SK-N-SH (cell line): ENCODE results near the gene PHACTR3. TPM values are rescaled to one million over a fixed set of nuclear protein-coding genes. Genes with fewer than 3 reads are reported as not detected.

Experiments
- CTCF ChIA-PET: fragments of 300-600, 350-600 bp; formaldehyde crosslinking; extraction: SDS; loops from one replicate; lab custom pipeline; 2021; lab: Yijun Ruan, JAX
- POLR2A ChIA-PET: fragments of 350-600 bp; sonication (Branson Sonifier 250); formaldehyde crosslinking; extraction: SDS; loops from one replicate; lab custom pipeline; 2020; ENCODE audit warnings: antibody characterized with exemption, inconsistent platforms; lab: Yijun Ruan, JAX
- DNase-seq: peaks from one replicate; pipeline ENCODE4 v3.0.0; 2012
- H2AFZ ChIP-seq: fragments of 200-600 bp; sonication (generic); 2 replicates; pipeline ENCODE4 v1.8.1; 2016; ENCODE audit warnings: antibody characterized with exemption, mild to moderate bottlenecking, low read depth
- H3F3A ChIP-seq: fragments of 200-600 bp; sonication (generic); replicated peaks from 2 replicates; pipeline ENCODE3; 2016; ENCODE audit warnings: antibody characterized with exemption, mild to moderate bottlenecking; ENCODE audit not compliant: insufficient read depth
- H3K27ac ChIP-seq, 2 experiments: fragments of 200-500 bp in 1 of 2; fragments of 200-600 bp in 1 of 2; sonication (Bioruptor generic) in 1 of 2; sonication (generic), shearing (Covaris generic) in 1 of 2; 2 replicates each; pipeline versions ENCODE4 v1.5.1 to v1.6.1; 2014 to 2016; ENCODE audit warnings: low read depth in 2 of 2, inconsistent platforms in 1 of 2, low read length in 1 of 2, mild to moderate bottlenecking in 1 of 2, mixed read lengths in 1 of 2
- H3K27me3 ChIP-seq: fragments of 200-600 bp; sonication (generic), shearing (Covaris generic); 2 replicates; pipeline ENCODE4 v1.6.1; 2016; ENCODE audit warnings: mixed run types; ENCODE audit not compliant: insufficient read depth
- H3K36me3 ChIP-seq, 2 experiments: fragments of 200-500 bp in 1 of 2; fragments of 200-600 bp in 1 of 2; sonication (Bioruptor generic) in 1 of 2; sonication (generic) in 1 of 2; replicated peaks in 1 of 2; 2 replicates each; pipeline versions ENCODE3 to v1.5.1; 2014 to 2016; ENCODE audit warnings: low read length in 1 of 2, mild to moderate bottlenecking in 1 of 2; ENCODE audit not compliant: insufficient read depth in 2 of 2, control insufficient read depth in 1 of 2
- H3K4me1 ChIP-seq, 2 experiments: fragments of 200-500 bp in 1 of 2; fragments of 200-600 bp in 1 of 2; sonication (Bioruptor generic) in 1 of 2; sonication (generic), shearing (Covaris generic) in 1 of 2; 2 replicates each; pipeline versions ENCODE4 v1.5.1 to v1.6.1; 2014 to 2016; ENCODE audit warnings: low read depth in 1 of 2, low read length in 1 of 2, mixed run types in 1 of 2; ENCODE audit not compliant: insufficient read depth in 2 of 2, control insufficient read depth in 1 of 2
- H3K4me2 ChIP-seq: fragments of 200-600 bp; sonication (generic), shearing (Covaris generic); 2 replicates; pipeline ENCODE4 v1.6.1; 2017; ENCODE audit warnings: mixed run types
- H3K4me3 ChIP-seq, 2 experiments: fragments of 200-500 bp in 1 of 2; fragments of 200-600 bp in 1 of 2; sonication (Bioruptor generic) in 1 of 2; sonication (generic), shearing (Covaris generic) in 1 of 2; 2 replicates each; pipeline versions ENCODE4 v1.5.1 to v1.8.1; 2014 to 2016; ENCODE audit warnings: low read depth in 2 of 2, inconsistent platforms in 1 of 2, low read length in 1 of 2, mild to moderate bottlenecking in 1 of 2, mixed read lengths in 1 of 2, moderate library complexity in 1 of 2
- H3K79me2 ChIP-seq: fragments of 200-600 bp; sonication (generic); 2 replicates; pipeline ENCODE4 v1.8.1; 2017; ENCODE audit warnings: mild to moderate bottlenecking; ENCODE audit not compliant: insufficient read depth
- H3K9ac ChIP-seq: fragments of 200-600 bp; sonication (generic); 2 replicates; pipeline ENCODE4 v1.6.1; 2017; ENCODE audit warnings: mixed run types
- H3K9me2 ChIP-seq: fragments of 200-600 bp; sonication (generic); 2 replicates; pipeline ENCODE4 v1.6.1; 2017; ENCODE audit warnings: mixed run types
- H3K9me3 ChIP-seq: fragments of 200-600 bp; sonication (generic); 2 replicates; pipeline ENCODE4 v1.6.1; 2017; ENCODE audit warnings: mixed run types, mild to moderate bottlenecking, moderate library complexity
- H4K20me1 ChIP-seq: fragments of 200-600 bp; sonication (generic); 2 replicates; pipeline ENCODE4 v1.6.1; 2017; ENCODE audit warnings: mild to moderate bottlenecking, mixed run types; ENCODE audit not compliant: insufficient read depth
- CHD2 ChIP-seq: fragments of 150-350 bp; IDR thresholded peaks from 2 replicates; pipeline ENCODE4 v1.6.1; 2018; ENCODE audit warnings: low read length; ENCODE audit not compliant: partially characterized antibody
- FOSL2 ChIP-seq: IDR thresholded peaks from 2 replicates; pipeline ENCODE4 v1.4.0; 2012; ENCODE audit warnings: low read depth, mild to moderate bottlenecking, moderate library complexity, borderline replicate concordance
- FOXM1 ChIP-seq: IDR thresholded peaks from 2 replicates; pipeline ENCODE4 v1.4.0; 2012; ENCODE audit warnings: low read depth, mild to moderate bottlenecking
- GATA2 ChIP-seq: sonication (generic); formaldehyde crosslinking; IDR thresholded peaks from 2 replicates; pipeline ENCODE4 v1.5.0; 2020; ENCODE audit warnings: mild to moderate bottlenecking, missing genetic modification reagents
- NRF1 ChIP-seq: IDR thresholded peaks from 2 replicates; pipeline ENCODE4 v1.6.1; 2012; ENCODE audit warnings: low read depth, mild to moderate bottlenecking, low read length
- POLR2AphosphoS5 ChIP-seq: IDR thresholded peaks from 2 replicates; pipeline ENCODE4 v1.6.1; 2012; ENCODE audit warnings: low read depth, low read length
- RAD21 ChIP-seq: IDR thresholded peaks from 2 replicates; pipeline ENCODE4 v1.6.1; 2012; ENCODE audit warnings: mild to moderate bottlenecking, low read length
- RCOR1 ChIP-seq: fragments of 150-350 bp; IDR thresholded peaks from 2 replicates; pipeline ENCODE4 v1.6.1; 2017; ENCODE audit warnings: antibody characterized with exemption, low read length
- SIN3A ChIP-seq: IDR thresholded peaks from 2 replicates; pipeline ENCODE4 v1.6.1; 2012; ENCODE audit warnings: low read depth, mild to moderate bottlenecking, low read length, moderate library complexity, borderline replicate concordance
- TAF1 ChIP-seq: IDR thresholded peaks from 2 replicates; pipeline ENCODE4 v1.6.1; 2012; ENCODE audit warnings: low read depth, mild to moderate bottlenecking, low read length, moderate library complexity, borderline replicate concordance
- TCF12 ChIP-seq: IDR thresholded peaks from 2 replicates; pipeline ENCODE4 v1.4.0; 2012
- WGBS: methylation state at CpG from one replicate; pipeline ENCODE4 v1.1.6; 2017; ENCODE audit warnings: low lambda C conversion rate; 5-methylcytosine and 5-hydroxymethylcytosine counted together
- polyA plus RNA-seq, 3 experiments: library from polyadenylated mRNA; depleted of rRNA; stranded (reverse); fragments of >200 nt; gene quantifications; 2 replicates each; pipeline ENCODE4 v1.2.3, GENCODE V29; 2012
- TF ChIP-seq, protein P1 (sequence below): IDR thresholded peaks from 2 replicates; pipeline ENCODE4 v1.4.0; 2012; ENCODE audit warnings: low read depth
- TF ChIP-seq, protein P2 (sequence below): IDR thresholded peaks from 2 replicates; pipeline ENCODE4 v1.4.0; 2012; ENCODE audit warnings: low read depth, borderline replicate concordance
- TF ChIP-seq, protein P3 (sequence below): IDR thresholded peaks from 2 replicates; pipeline ENCODE4 v1.4.0; 2012; ENCODE audit warnings: low read depth, borderline replicate concordance
- TF ChIP-seq, protein P4 (sequence below): fragments of 150-350 bp; IDR thresholded peaks from 2 replicates; pipeline ENCODE4 v1.6.1; 2017; ENCODE audit warnings: antibody characterized with exemption, low read length, low read depth, borderline replicate concordance
- TF ChIP-seq, protein P5 (sequence below): IDR thresholded peaks from 2 replicates; pipeline ENCODE4; 2012

PHACTR3 gene
- polyA plus RNA-seq, 1 of the 3 experiments (the other 2 are of a cell fraction), result 0.10 TPM

DNA sequence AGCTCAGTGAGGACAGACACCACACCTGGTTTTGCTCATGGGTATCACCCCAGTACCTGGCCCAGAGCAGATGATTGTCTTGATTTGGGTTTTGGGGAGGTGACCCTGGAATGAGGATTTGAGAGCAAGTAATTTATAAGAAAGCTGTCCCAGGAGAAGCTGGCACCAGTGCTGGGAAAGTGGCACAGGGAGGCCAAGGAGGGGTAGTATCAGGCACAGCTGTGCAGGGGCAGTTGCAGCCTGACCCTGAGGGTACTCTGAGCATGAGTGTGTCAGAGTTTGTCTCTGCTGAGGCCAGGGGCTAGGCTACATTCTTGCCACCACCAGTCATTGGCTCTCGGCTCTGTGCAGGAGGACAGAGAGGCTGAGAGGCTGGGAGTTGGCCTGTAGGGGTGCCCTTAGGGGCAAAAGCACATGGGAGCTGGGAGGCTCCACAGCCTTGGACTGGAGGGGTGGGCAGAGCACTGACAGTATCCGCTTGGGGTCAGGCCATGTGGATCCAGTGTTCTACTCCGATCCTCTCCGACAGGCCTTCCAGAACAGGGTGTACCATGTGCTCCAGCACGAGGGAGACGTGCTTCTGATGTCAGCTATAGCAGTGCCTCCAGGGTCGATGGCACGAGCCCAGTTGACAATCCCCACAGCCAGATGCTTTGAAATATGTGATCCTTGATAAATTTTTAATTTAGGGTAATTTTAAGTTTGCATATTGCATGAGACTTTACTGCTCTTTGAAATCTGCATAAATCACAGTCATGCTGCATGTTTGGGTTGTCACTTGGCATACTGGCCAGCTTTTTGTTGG is 121.3 kb downstream of the PHACTR3 start:
- no peaks in the 10 kb centered on the region for H3F3A ChIP-seq
- no peaks in the 10 kb centered on the region for H3K36me3 ChIP-seq
- peaks cover 0 to 13% of the 10 kb centered on the region in 2 experiments; a peak in 1 of 4 replicates for H3K4me1 ChIP-seq
- no peaks in the 10 kb centered on the region for H3K27me3 ChIP-seq
- ChIA-PET POLR2A (no interaction called here), CTCF (interaction anchor here (1.0 to 2.5 kb wide), 3 partner anchors 12 to 154 kb away, joined by 3 to 10 read pairs (median 3); no protein-coding TSS in a partner anchor)
- TF ChIP-seq, protein P1, sequence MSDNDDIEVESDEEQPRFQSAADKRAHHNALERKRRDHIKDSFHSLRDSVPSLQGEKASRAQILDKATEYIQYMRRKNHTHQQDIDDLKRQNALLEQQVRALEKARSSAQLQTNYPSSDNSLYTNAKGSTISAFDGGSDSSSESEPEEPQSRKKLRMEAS, result no peak
- TF ChIP-seq, protein P2, sequence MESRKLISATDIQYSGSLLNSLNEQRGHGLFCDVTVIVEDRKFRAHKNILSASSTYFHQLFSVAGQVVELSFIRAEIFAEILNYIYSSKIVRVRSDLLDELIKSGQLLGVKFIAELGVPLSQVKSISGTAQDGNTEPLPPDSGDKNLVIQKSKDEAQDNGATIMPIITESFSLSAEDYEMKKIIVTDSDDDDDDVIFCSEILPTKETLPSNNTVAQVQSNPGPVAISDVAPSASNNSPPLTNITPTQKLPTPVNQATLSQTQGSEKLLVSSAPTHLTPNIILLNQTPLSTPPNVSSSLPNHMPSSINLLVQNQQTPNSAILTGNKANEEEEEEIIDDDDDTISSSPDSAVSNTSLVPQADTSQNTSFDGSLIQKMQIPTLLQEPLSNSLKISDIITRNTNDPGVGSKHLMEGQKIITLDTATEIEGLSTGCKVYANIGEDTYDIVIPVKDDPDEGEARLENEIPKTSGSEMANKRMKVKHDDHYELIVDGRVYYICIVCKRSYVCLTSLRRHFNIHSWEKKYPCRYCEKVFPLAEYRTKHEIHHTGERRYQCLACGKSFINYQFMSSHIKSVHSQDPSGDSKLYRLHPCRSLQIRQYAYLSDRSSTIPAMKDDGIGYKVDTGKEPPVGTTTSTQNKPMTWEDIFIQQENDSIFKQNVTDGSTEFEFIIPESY, result no peak
- TF ChIP-seq RCOR1, result no peak
- no peak for TF ChIP-seq POLR2AphosphoS5
- TF ChIP-seq, protein P3, sequence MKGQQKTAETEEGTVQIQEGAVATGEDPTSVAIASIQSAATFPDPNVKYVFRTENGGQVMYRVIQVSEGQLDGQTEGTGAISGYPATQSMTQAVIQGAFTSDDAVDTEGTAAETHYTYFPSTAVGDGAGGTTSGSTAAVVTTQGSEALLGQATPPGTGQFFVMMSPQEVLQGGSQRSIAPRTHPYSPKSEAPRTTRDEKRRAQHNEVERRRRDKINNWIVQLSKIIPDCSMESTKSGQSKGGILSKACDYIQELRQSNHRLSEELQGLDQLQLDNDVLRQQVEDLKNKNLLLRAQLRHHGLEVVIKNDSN, result no peak
- TF ChIP-seq TAF1, result no peak
- TF ChIP-seq, protein P4, sequence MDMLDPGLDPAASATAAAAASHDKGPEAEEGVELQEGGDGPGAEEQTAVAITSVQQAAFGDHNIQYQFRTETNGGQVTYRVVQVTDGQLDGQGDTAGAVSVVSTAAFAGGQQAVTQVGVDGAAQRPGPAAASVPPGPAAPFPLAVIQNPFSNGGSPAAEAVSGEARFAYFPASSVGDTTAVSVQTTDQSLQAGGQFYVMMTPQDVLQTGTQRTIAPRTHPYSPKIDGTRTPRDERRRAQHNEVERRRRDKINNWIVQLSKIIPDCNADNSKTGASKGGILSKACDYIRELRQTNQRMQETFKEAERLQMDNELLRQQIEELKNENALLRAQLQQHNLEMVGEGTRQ, result no peak
- no peak for TF ChIP-seq FOXM1
- no peak for TF ChIP-seq NRF1
- TF ChIP-seq, protein P5, sequence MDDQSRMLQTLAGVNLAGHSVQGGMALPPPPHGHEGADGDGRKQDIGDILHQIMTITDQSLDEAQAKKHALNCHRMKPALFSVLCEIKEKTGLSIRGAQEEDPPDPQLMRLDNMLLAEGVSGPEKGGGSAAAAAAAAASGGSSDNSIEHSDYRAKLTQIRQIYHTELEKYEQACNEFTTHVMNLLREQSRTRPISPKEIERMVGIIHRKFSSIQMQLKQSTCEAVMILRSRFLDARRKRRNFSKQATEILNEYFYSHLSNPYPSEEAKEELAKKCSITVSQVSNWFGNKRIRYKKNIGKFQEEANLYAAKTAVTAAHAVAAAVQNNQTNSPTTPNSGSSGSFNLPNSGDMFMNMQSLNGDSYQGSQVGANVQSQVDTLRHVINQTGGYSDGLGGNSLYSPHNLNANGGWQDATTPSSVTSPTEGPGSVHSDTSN, result no peak
- no peak for TF ChIP-seq RAD21
- TF ChIP-seq CHD2, result no peak
- no peak for TF ChIP-seq GATA2
- TF ChIP-seq SIN3A, result no peak
- no peak for TF ChIP-seq TCF12
- TF ChIP-seq FOSL2, result no peak
- 37% methylated on average over 7 of the region's 8 CpGs for WGBS
- H2AFZ ChIP-seq, result no peak overlapping the region
- H3K9ac ChIP-seq, result no peak overlapping the region
- H3K27ac ChIP-seq, result no peak overlapping the region
- no peak overlapping the region for H3K4me2 ChIP-seq
- H3K79me2 ChIP-seq, result no peaks in the 10 kb centered on the region
- H4K20me1 ChIP-seq, result no peaks in the 10 kb centered on the region
- DNase-seq, result no peak
- H3K4me3 ChIP-seq, result no peak overlapping the region
- H3K9me2 ChIP-seq, result no peaks in the 10 kb centered on the region
- no peaks in the 10 kb centered on the region for H3K9me3 ChIP-seq
